D721Med (cell line): ENCODE data around the gene SLC22A1.
"Not testable (repeated sequence)": the region's sequence is repeated elsewhere in the genome, so short reads cannot be mapped to it uniquely, and the experiment has no call there.

Source experiments
- DNase-seq: peaks from one replicate; pipeline ENCODE4 v3.0.0; 2011; ENCODE audit warnings: low spot score; ENCODE audit not compliant: insufficient read length
- FAIRE-seq: peaks from 2 replicates; lab custom pipeline; 2011; peaks lifted over from hg19 to GRCh38; lab: Jason Lieb, UNC
- TF ChIP-seq, protein P1 (sequence below): IDR thresholded peaks from 2 replicates; pipeline ENCODE4 v1.5.1; 2012; ENCODE audit warnings: mild to moderate bottlenecking, control low read depth; ENCODE audit not compliant: insufficient read depth; ENCODE audit errors: missing control alignments

Gene SLC22A1

DNA sequence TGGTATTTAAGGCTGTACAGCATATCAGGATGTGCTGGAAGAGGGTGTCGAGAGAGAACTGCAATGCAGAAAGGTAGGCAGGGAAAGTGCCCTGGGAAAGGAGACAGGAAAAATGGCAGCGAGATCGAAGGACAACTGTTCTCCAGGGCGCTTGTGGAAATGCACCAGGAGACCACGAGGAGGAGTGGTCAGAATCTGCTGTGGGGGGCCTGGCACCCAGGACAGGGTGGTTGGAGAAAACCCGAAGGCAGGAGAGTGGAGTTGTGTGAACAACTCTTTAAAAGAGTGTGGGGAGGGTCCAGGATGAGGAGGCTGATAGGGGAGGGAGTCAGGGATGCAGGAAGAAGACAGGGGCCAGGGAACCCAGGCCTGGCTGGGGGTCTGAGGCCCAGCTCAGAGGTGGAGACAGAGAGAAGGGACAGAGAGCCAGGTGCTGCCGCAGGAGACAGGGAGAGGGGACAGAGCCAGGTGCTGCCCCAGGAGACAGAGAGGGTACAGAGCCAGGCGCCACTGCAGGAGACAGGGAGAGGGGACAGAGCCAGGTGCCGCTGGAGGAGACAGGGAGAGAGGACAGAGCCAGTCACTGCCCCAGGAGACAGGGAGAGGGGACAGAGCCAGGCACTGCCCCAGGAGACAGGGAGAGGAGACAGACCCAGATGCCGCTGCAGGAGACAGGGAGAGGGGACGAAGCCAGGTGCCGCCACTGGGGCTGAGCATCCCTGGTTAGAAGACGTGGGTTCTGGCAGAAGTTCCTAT, 9.3 kb downstream of the SLC22A1 start:
- no peak for DNase-seq
- FAIRE-seq = no peak
- TF ChIP-seq, protein P1, sequence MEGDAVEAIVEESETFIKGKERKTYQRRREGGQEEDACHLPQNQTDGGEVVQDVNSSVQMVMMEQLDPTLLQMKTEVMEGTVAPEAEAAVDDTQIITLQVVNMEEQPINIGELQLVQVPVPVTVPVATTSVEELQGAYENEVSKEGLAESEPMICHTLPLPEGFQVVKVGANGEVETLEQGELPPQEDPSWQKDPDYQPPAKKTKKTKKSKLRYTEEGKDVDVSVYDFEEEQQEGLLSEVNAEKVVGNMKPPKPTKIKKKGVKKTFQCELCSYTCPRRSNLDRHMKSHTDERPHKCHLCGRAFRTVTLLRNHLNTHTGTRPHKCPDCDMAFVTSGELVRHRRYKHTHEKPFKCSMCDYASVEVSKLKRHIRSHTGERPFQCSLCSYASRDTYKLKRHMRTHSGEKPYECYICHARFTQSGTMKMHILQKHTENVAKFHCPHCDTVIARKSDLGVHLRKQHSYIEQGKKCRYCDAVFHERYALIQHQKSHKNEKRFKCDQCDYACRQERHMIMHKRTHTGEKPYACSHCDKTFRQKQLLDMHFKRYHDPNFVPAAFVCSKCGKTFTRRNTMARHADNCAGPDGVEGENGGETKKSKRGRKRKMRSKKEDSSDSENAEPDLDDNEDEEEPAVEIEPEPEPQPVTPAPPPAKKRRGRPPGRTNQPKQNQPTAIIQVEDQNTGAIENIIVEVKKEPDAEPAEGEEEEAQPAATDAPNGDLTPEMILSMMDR = no peak

DNA sequence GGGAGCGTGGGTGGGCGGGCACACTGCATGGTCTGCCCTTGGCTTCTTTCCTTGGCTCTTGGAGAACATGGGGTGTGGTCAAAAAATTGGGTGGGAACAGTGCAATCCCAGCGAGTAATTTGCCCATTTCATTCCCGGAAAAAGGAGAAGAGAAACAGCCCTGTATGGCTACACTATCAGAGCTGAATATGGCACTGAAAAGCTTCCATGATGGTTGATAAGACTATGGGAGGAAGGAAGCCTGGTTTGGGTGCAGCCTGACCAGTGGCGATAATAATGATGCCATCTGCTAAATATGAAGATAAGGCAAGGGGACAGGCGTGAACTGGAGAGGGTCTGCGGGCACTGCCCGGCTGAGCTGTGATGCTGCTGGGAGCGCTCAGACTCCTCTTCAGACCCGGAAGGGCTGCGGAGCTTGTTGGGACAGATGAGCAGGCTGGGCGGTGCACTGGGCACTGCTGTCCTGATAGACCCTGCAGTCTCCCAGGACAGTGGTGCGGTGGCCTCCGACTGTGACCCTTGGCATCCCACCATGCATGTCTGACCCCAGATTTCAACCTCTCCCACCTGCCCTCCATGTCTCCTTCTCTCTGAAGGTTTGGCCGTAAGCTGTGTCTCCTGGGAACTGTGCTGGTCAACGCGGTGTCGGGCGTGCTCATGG, 10.2 kb downstream of the SLC22A1 start:
- DNase-seq (no peak), FAIRE-seq (no peak)
- TF ChIP-seq, protein P1 = no peak

DNA sequence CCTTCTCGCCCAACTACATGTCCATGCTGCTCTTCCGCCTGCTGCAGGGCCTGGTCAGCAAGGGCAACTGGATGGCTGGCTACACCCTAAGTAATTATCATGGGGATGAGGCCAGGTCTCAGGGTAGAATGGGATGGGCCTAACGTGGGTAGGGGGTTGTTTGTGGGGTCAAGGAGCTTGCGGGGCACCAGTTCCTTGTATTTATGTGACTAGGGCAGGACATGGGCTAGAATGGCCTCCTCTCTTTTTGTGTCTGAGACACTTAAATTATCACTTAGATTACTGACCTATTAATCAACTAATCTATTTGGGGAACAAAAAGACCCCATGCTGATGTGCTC, 10.7 kb downstream of the SLC22A1 start:
- no peak for FAIRE-seq
- TF ChIP-seq, protein P1 = no peak
- no peak for DNase-seq

DNA sequence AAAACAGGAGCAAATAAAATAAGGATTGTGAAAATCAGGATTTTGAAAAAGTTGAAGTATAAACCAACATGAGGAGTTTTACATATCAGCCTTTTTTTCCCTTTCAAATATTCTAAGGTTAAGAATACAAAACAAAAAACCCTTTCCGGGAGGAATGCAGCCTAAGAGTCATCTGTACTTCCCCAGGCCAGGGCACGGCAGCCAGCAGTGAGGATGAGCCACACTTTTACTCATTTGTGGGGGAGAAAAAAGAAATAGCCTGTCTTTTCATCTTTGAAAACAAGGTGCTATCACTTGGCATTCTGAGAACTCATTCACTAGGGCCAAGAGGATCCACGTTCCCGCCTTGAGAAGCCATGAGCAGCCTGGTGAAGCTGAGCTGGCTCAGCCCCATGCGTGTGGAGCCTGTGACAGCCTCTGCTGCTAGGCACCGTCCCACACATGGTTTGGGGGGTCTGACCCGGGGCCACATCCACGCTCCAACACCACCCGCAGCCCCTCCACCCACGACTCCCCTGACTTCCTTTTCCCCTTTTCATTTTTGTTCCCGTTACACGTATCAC, 11.2 kb downstream of the SLC22A1 start:
- no peak for FAIRE-seq
- TF ChIP-seq, protein P1 = no peak
- no peak for DNase-seq

DNA sequence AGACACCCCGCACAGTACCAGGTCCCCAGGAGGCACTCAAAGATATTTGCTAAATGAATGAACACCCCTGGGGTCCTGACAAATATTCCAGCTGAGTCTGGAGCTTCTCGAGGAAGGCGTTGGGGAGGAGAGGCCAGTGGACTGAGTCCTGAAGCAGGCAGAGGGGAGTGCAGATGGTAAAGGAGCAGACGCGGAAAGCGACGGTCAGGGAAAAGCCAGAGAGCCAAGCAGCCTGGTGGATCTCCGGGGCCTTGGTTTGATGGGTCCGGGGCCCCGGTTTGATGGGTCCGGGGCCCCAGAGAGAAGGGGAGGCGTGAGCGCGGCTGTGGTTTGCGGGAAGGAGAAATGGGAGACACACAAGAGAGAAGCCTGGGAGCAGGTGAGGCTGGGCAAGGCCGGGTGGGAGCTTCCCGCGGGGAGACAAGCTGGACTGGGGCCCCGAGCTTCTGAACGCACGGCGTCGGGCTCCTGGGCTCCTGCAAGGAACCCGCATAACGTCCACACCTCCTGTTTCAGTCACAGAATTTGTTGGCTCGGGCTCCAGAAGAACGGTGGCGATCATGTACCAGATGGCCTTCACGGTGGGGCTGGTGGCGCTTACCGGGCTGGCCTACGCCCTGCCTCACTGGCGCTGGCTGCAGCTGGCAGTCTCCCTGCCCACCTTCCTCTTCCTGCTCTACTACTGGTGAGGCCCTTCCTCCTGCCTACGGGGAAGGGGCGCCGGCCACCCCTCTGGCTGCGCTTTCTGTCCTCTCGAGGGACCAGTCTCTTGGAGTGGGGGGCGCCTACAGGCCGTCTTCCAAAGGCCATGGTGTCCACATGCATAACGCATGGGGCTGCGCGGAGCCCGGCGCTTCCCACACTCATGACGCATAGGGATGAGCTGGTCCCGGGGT, 12.1 kb downstream of the SLC22A1 start:
- no peak for DNase-seq
- TF ChIP-seq, protein P1 = no peak
- no peak for FAIRE-seq

DNA sequence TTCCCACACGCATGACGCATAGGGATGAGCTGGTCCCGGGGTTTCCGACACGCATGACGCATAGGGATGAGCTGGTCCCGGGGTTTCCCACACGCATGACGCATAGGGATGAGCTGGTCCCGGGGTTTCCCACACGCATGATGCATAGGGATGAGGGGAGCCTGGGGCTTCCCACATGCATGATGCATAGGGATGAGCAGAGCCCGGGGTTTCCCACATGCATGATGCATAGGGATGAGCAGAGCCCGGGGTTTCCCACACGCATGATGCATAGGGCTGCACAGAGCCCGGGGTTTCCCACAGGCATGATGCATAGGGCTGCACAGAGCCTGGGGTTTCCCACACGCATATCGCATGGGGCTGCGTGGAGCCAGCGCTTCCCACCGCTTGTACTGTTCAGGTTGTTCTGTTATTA, 12.7 kb downstream of the SLC22A1 start:
- not testable (repeated sequence) for DNase-seq, FAIRE-seq
